AG20443 (cell line): ENCODE data around the gene HBQ1.
"Not testable (repeated sequence)": the region's sequence is repeated elsewhere in the genome, so short reads cannot be mapped to it uniquely, and the experiment has no call there.

ENCODE experiments used
- DNase-seq: peaks from one replicate; pipeline ENCODE4 v3.0.0; 2012; ENCODE audit warnings: low spot score, mixed read lengths

The HBQ1 gene

GRCh38 chr16:180101-180675 is at the start of gene HBQ1:
HBQ1 (plus strand) TSS chr16:180459; CDS start chr16:180487, 28 bp downstream.
- DNase-seq = peak; percentile 89

GRCh38 chr16:130533-131173 is 49.6 kb upstream of the HBQ1 start:
- no peak for DNase-seq

GRCh38 chr16:132120-132519 is 48.1 kb upstream of the HBQ1 start:
- DNase-seq = no peak

- DNase-seq = no peak
These were observed 46.5 kb upstream of the HBQ1 start for GRCh38 chr16:133716-134115.

DNA sequence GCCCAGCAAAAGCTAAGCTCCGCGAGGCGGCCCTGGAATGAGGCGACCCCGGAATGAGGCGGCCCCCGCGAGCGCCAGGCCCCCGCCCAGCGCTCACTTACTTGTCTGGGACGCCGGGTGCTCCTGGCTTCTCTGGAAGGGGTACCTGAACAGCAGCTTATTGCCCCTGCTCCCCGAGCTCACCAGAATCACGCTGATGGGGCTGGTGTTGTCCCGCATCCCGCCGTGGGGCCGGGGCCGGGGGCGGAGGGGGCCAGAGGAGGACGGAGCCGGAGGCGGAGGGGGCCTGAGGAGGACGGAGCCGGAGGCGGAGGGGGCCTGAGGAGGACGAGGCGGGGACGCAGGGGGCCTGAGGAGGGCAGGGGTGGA is 42.2 kb upstream of the HBQ1 start:
- DNase-seq = peak; percentile 33

DNA sequence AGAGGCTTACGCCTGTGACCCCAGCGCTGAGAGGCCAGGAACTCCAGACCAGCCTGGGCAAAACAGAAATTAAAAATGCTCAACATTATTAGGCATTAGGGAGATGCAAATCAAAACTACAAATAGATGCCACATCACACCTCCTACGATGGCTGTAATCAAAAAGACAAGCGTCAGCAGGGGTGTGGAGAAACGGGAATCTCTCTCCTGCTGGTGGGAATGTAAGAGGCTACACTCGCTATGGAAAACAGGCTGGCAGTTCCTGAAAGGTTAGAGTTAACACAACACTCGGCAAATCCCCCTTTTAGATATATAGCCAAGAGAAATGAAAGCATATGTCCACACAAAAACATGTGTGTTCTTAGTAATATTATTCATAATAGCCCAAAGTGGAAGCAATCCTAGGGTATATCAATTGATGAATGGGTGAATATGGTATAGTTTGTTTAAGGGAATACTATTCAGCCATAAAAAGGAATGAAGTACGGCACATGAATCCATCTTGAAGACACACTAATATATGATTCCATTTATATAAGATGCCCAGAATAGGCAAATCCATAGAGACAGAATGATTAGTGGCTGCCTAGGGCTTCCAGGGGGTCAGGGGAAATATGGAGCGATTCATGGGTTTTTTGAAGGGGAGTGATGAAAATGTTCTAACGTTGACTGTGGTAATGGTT is 39.9 kb upstream of the HBQ1 start:
- no peak for DNase-seq

DNA sequence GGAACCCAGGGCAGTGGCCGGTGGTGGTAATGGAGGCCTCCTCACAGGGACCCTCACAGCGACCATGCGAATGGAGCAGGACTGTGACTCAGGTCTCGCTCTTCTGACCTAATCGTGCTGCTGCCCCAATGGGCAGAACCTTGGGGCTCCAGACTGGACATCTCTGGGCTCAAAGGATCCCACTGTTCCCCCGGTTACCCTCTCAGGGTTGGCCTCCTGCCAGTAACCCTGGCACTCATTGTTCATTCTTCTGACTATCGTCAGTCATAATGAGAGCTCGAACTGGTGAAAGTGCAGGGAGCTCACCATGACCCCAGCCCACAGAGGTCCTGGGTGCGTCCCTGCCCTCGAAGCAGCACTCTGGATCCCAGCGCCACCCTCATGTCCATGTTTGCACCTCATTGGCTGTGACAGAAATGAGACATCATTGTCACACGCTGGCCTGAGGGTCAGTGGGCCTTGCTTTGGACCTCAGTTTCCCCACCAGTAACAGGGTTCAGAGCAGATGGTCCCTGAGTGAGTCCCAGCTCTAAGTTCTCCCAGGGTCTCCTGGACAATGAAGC is 37.8 kb upstream of the HBQ1 start:
- no peak for DNase-seq

- DNase-seq = no peak
These were observed 37.2 kb upstream of the HBQ1 start for GRCh38 chr16:143047-143446.

GRCh38 chr16:143456-143855 is 36.8 kb upstream of the HBQ1 start:
- peak; percentile 56 for DNase-seq

- DNase-seq = no peak
These were observed 35.4 kb upstream of the HBQ1 start for GRCh38 chr16:144797-145252.

- no peak for DNase-seq
These were observed 33.6 kb upstream of the HBQ1 start for GRCh38 chr16:146646-147045.

DNA sequence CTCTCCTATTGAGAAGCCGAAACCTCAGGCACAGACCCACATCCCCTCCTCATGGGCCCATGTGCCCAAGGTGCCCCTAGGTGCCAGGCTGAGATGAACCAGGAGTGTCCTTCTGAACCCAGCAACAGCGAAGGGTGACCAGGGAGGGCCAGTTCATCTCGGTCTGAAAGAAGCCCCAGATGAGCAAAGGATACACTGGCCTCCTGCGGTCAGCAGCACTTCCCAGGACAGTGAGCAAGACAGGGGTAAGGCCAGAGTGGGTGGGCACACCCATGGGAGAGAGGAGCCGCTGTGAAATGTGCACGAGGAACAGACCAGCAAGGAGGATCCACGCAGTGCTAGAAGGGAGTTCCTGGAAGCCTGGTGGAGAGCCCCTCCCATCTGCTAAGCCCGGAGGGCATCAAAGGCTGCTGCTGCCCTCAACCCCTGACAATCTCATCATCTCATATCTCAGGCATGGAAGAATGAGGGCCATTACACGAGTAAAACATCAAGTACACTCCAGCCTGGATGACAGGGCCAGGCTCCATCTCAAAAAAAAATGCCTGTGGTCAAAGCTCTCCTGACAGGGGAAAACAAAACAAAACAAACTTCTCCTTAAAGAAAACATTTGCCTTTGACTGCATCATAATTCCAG is 31.1 kb upstream of the HBQ1 start:
- DNase-seq = peak; percentile 69

DNA sequence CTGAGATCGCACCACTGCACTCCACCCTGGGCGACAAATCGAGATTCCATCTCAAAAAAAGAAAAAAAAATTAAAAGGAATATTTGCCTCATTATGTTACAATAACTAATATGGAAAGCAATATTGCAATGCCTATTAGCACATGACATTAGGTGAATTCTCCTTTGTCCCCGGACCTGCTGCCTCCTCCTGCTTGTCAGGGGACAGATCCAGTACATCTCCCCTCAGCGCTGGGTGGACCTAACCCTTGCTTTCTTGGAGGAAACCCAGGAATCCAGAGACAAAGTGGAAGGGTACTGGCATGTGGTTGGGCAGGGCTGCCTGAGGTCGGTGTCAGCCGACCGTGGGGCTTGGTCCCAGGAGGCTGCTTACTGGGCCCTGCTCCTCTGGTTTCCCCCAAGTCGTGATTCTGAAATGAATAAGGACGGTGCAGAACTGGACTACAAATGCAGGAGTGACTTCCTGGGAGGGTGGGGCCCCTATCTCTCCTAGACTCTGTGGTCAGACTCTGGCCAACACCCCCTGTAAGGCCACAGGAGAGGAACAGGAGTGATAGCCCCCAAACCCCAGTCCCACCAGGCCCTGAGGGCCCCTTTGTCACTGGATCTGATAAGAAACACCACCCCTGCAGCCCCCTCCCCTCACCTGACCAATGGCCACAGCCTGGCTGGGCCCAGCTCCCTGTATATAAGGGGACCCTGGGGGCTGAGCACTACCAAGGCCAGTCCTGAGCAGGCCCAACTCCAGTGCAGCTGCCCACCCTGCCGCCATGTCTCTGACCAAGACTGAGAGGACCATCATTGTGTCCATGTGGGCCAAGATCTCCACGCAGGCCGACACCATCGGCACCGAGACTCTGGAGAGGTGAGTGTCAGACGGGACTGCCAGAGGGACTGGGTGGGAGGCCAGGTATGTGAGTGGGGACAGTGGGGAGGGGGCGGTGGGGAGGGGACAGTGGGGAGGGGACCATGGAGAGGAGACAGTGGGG is 27.8 kb upstream of the HBQ1 start, which contains the start of gene HBZ:
HBZ (plus strand) TSS at position 504 of the 988 bp plus-strand sequence; CDS start at position 770, 266 bp downstream.
- DNase-seq = no peak

GRCh38 chr16:153129-153521 is 27.1 kb upstream of the HBQ1 start:
- DNase-seq = not testable (repeated sequence)

- not testable (repeated sequence) for DNase-seq
These were observed 26.6 kb upstream of the HBQ1 start for GRCh38 chr16:153550-154216.

GRCh38 chr16:154217-155030 is 25.8 kb upstream of the HBQ1 start:
- DNase-seq = no peak

- DNase-seq = no peak
These were observed 25.2 kb upstream of the HBQ1 start for GRCh38 chr16:155031-155398.

DNA sequence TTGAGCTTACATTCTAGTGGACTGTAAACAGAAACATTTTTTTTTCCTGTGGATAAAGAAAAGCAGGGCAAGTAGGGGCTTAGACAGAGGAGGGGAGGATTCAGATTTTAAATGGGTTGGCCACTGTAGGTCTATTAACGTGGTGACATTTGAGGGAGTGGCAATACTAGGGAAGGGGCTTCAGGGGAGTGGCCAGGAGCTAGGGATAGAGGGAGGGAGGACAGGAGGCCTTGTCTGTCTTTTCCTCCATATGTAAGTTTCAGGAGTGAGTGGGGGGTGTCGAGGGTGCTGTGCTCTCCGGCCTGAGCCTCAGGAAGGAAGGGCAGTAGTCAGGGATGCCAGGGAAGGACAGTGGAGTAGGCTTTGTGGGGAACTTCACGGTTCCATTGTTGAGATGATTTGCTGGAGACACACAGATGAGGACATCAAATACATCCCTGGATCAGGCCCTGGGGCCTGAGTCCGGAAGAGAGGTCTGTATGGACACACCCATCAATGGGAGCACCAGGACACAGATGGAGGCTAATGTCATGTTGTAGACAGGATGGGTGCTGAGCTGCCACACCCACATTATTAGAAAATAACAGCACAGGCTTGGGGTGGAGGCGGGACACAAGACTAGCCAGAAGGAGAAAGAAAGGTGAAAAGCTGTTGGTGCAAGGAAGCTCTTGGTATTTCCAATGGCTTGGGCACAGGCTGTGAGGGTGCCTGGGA is 21.0 kb upstream of the HBQ1 start:
- no peak for DNase-seq

GRCh38 chr16:160242-160641 is 20.0 kb upstream of the HBQ1 start:
- DNase-seq = not testable (repeated sequence)
